ENCODE data around the gene ARHGEF40. TPM values are rescaled to one million over a fixed set of nuclear protein-coding genes. Genes with fewer than 3 reads are reported as not detected.
A peak's percentile ranks its signal among the peaks of the same experiment; 100 is the strongest.

ARHGEF40 gene
- total and polyA plus RNA-seq, 2 donors: 6.5 to 6.9 TPM

- H3K36me3 ChIP-seq (ENCODE audit: control insufficient read depth in 2 of 2, insufficient read depth in 2 of 2, low read length in 1 of 2): no peaks in the 10 kb centered on the region
- no peaks in the 10 kb centered on the region for H3K27me3 ChIP-seq (ENCODE audit: control insufficient read depth in 2 of 2, insufficient read depth in 1 of 2, low read length in 1 of 2)
- peak in 1 of 9 donors; percentile 7 for DNase-seq (ENCODE audit: low read depth in 6 of 9, low spot score in 9 of 9)
- no peaks in the 10 kb centered on the region for H3K4me1 ChIP-seq (ENCODE audit: control insufficient read depth in 2 of 2, insufficient read depth in 2 of 2, low read length in 2 of 2)
- no peak overlapping the region for H3K4me3 ChIP-seq (ENCODE audit: low read length in 2 of 2)
- no peak overlapping the region for H3K27ac ChIP-seq (ENCODE audit: low read depth in 1 of 2, low read length in 1 of 2)
- 24% methylated on average over 1 of the region's 1 CpG for WGBS
- no peaks in the 10 kb centered on the region for H3K9me3 ChIP-seq (ENCODE audit: control insufficient read depth in 2 of 2, insufficient read depth in 1 of 2, low read length in 1 of 2)
Observed at GRCh38 chr14:21136024-21136423, 65.9 kb downstream of the ARHGEF40 start.

Other genes with a start within 250 kb of the ARHGEF40 start
- 26.7 TPM for gene RNASE3, start 178.9 kb upstream of the ARHGEF40 start, total RNA-seq
- 1.2 TPM for gene RNASE3, start 178.9 kb upstream of the ARHGEF40 start, polyA plus RNA-seq
- 49.1 TPM for gene RNASE2, start 114.8 kb upstream of the ARHGEF40 start, total RNA-seq
- 16.6 TPM for gene RNASE2, start 114.8 kb upstream of the ARHGEF40 start, polyA plus RNA-seq
- 64.2 TPM for gene METTL17, start 80.3 kb upstream of the ARHGEF40 start, total RNA-seq
- 99.5 TPM for gene METTL17, start 80.3 kb upstream of the ARHGEF40 start, polyA plus RNA-seq
- gene SLC39A2, start 71.0 kb upstream of the ARHGEF40 start, total RNA-seq: 1.5 TPM
- 7.0 TPM for gene SLC39A2, start 71.0 kb upstream of the ARHGEF40 start, polyA plus RNA-seq
- gene NDRG2, start 45.2 kb upstream of the ARHGEF40 start, total RNA-seq: 19.8 TPM
- 77.8 TPM for gene NDRG2, start 45.2 kb upstream of the ARHGEF40 start, polyA plus RNA-seq
- gene TPPP2, start 40.1 kb upstream of the ARHGEF40 start, total RNA-seq: not detected
- gene TPPP2, start 40.1 kb upstream of the ARHGEF40 start, polyA plus RNA-seq: 0.30 TPM
- gene RNASE13, start 35.5 kb upstream of the ARHGEF40 start, total RNA-seq: not detected
- gene RNASE13, start 35.5 kb upstream of the ARHGEF40 start, polyA plus RNA-seq: not detected
- gene RNASE7, start 27.9 kb upstream of the ARHGEF40 start, total RNA-seq: 0.47 TPM
- 1.6 TPM for gene RNASE7, start 27.9 kb upstream of the ARHGEF40 start, polyA plus RNA-seq
- gene RNASE8, start 12.5 kb upstream of the ARHGEF40 start, total RNA-seq: not detected
- not detected for gene RNASE8, start 12.5 kb upstream of the ARHGEF40 start, polyA plus RNA-seq
- gene ZNF219, start 28.4 kb downstream of the ARHGEF40 start, total RNA-seq: 11.2 TPM
- gene ZNF219, start 28.4 kb downstream of the ARHGEF40 start, polyA plus RNA-seq: 21.9 TPM
- 0.14 TPM for gene TMEM253, start 30.8 kb downstream of the ARHGEF40 start, total RNA-seq
- 0.98 TPM for gene TMEM253, start 30.8 kb downstream of the ARHGEF40 start, polyA plus RNA-seq
- gene OR5AU1, start 85.8 kb downstream of the ARHGEF40 start, total RNA-seq: not detected
- 0.05 TPM for gene OR5AU1, start 85.8 kb downstream of the ARHGEF40 start, polyA plus RNA-seq
- gene HNRNPC, start 199.1 kb downstream of the ARHGEF40 start, total RNA-seq: 968 TPM
- gene HNRNPC, start 199.1 kb downstream of the ARHGEF40 start, polyA plus RNA-seq: 909 TPM
- 0.19 TPM for gene RPGRIP1, start 209.8 kb downstream of the ARHGEF40 start, total RNA-seq
- gene RPGRIP1, start 209.8 kb downstream of the ARHGEF40 start, polyA plus RNA-seq: 0.30 TPM